ENCODE data around the gene ROR1.

ROR1 gene

DNA sequence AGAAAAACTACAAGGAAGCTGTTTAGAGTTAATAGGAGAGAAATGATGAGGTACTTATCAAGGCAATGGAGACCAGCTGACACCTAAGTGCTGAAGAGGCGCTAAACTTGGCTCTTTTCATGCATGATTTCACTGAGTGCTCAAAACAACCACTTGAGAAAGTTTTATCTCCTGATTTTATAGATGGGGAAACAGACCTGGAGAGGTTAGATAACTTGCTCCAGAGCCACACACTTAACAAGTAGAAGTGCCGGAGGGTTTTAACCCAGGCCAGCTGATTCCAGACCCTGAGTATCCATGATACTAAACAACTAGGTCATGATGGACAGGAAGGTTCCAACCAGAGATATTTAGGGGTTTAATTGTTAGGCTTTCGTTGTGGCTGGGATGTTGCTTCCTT, 455.5 kb downstream of the ROR1 start:
- DNase-seq (ENCODE audit: low spot score): no peak
- TF ChIP-seq CTCF (IDR thresholded peaks at IDR 0.05; ENCODE audit: borderline replicate concordance, control extremely low read depth, extremely low read depth, insufficient read depth, missing control alignments): no peak
- in situ Hi-C loops (cut with MboI; ENCODE audit: low sequenced_read_pairs, unreplicated experiment): loop anchor here (25.0 kb wide), 2 partner anchors 542 to 617 kb away; no protein-coding TSS in a partner anchor
